K562 (cell line): Measurements from ENCODE around the gene LMNA. TPM values are rescaled to one million over a fixed set of nuclear protein-coding genes. Genes with fewer than 3 reads are reported as not detected.

Experiments used
- CHAMP1 ChIP-seq: fragments of 450-650 bp; IDR thresholded peaks from 2 replicates; pipeline ENCODE4 v1.6.1; 2016; ENCODE audit warnings: mild to moderate bottlenecking
- ETV1 ChIP-seq: fragments of 450-650 bp; conservative IDR thresholded peaks from 2 replicates; pipeline ENCODE4 v1.6.1; 2016; ENCODE audit warnings: missing genetic modification characterization, control low read depth, low read depth, missing compliant biosample characterization
- KHSRP ChIP-seq: fragments of 450-650 bp; IDR thresholded peaks from 2 replicates; pipeline ENCODE4 v1.6.1; 2017
- PML ChIP-seq: IDR thresholded peaks from 2 replicates; pipeline ENCODE4 v1.6.1; 2012; ENCODE audit warnings: low read length, inconsistent platforms
- PTRF ChIP-seq: fragments of 450-650 bp; IDR thresholded peaks from 2 replicates; pipeline ENCODE4 v1.6.1; 2016; ENCODE audit warnings: mild to moderate bottlenecking, missing genetic modification characterization, missing compliant biosample characterization
- RBM17 ChIP-seq: fragments of 200-400 bp; formaldehyde crosslinking; IDR thresholded peaks from 2 replicates; pipeline ENCODE4 v1.6.1; 2017; ENCODE audit warnings: low read depth, mild to moderate bottlenecking, low read length, borderline replicate concordance
- SFPQ ChIP-seq: fragments of 200-400 bp; formaldehyde crosslinking; IDR thresholded peaks from 2 replicates; pipeline ENCODE4 v1.6.1; 2017; ENCODE audit warnings: mild to moderate bottlenecking, low read depth, low read length, moderate library complexity
- TFAP4 ChIP-seq: sonication (generic); formaldehyde crosslinking; IDR thresholded peaks from 2 replicates; pipeline ENCODE4 v1.8.0; 2022; ENCODE audit warnings: missing genetic modification reagents, mild to moderate bottlenecking, moderate library complexity, borderline replicate concordance
- ZNF146 ChIP-seq: IDR thresholded peaks from one replicate; pipeline ENCODE4 v1.6.1; 2018; ENCODE audit warnings: missing compliant biosample characterization; ENCODE audit not compliant: unreplicated experiment
- ZNF561 ChIP-seq: fragments of 450-650 bp; formaldehyde crosslinking; conservative IDR thresholded peaks from 2 replicates; pipeline ENCODE4 v1.4.0; 2020; ENCODE audit warnings: mild to moderate bottlenecking, moderate library complexity
- ZNF639 ChIP-seq, 2 experiments: fragments of 200-800 bp in 1 of 2; sonication (Bioruptor generic) in 1 of 2; sonication (generic) in 1 of 2; formaldehyde crosslinking in 1 of 2; IDR thresholded peaks in 1 of 2; conservative IDR thresholded peaks in 1 of 2; 2 replicates each; pipeline versions ENCODE4 v1.5.0 to v1.6.1; 2016 to 2020; ENCODE audit warnings: missing compliant biosample characterization in 1 of 2, missing genetic modification characterization in 1 of 2, missing genetic modification reagents in 1 of 2
- polyA plus RNA-seq, 8 experiments: library from polyadenylated mRNA; depleted of rRNA in 4 of 8; stranded (reverse) in 5 of 8; unstranded in 3 of 8; fragments of >200 nt; fragmentation: Nextera tagmentation in 2 of 8; fragmentation: Illumina TruSeq in 1 of 8; extraction: Ambion mirVana in 2 of 8; extraction: Trizol in 1 of 8; gene quantifications; 2 replicates each; pipeline versions ENCODE4 v1.2.1 to v1.2.3, GENCODE V29; 2011 to 2014; ENCODE audit warnings: inconsistent platforms in 1 of 8, missing spikeins in 1 of 8
- total RNA-seq, 7 experiments: library from RNA; depleted of rRNA in 6 of 7; stranded (reverse); fragments of >200 nt in 6 of 7; fragmentation: Illumina TruSeq in 2 of 7; extraction: Trizol in 2 of 7; gene quantifications; 2 replicates each; pipeline versions ENCODE4 v1.2.1 to v1.2.3, GENCODE V29; 2011 to 2021; ENCODE audit warnings: low replicate concordance in 1 of 7
- TF ChIP-seq, protein P1 (sequence below): fragments of 450-650 bp; formaldehyde crosslinking; IDR thresholded peaks from 2 replicates; pipeline ENCODE4 v1.4.0; 2022; ENCODE audit warnings: missing genetic modification characterization
- TF ChIP-seq, protein P2 (sequence below), 2 experiments: fragments of 250-450 bp in 1 of 2; fragments of 450-650 bp in 1 of 2; sonication (Bioruptor Pico) in 1 of 2; IDR thresholded peaks; 2 replicates each; pipeline versions ENCODE4 v1.6.1 to v1.8.0; 2016 to 2021; ENCODE audit warnings: mild to moderate bottlenecking in 2 of 2, moderate library complexity in 2 of 2, missing compliant biosample characterization in 1 of 2, missing genetic modification characterization in 1 of 2
- TF ChIP-seq, protein P3 (sequence below): fragments of 250-450 bp; sonication (Bioruptor Pico); IDR thresholded peaks from 2 replicates; pipeline ENCODE4 v1.8.0; 2022; ENCODE audit warnings: inconsistent platforms

Gene LMNA
- total and polyA plus RNA-seq, 9 of the 15 experiments (the other 6 are each of a cell fraction or from before 2014, with no cell fraction given): 1.00 to 347 (median 88.2) TPM

GRCh38 chr1:156114101-156114918 lies at the start of gene LMNA (continued):
- TF ChIP-seq ZNF639 (CRISPR knock-in tag; conservative IDR thresholded peaks at IDR 0.05 in 1 of 2, IDR thresholded peaks at IDR 0.05 in 1 of 2) (no peak), SFPQ (no peak), CHAMP1 (no peak), ZNF561 (CRISPR knock-in tag) (no peak), RBM17 (no peak), KHSRP (0 out of 2 replicates have a peak, but pooled peaks have one; percentile 26), PML (0 out of 2 replicates have a peak, but pooled peaks have one; percentile 10), PTRF (tag) (no peak), TFAP4 (CRISPR knock-in tag) (peak; percentile 5; the same call in 1 of the 2 replicates), ETV1 (tag) (no peak), ZNF146 (no peak)
- TF ChIP-seq, protein P1, sequence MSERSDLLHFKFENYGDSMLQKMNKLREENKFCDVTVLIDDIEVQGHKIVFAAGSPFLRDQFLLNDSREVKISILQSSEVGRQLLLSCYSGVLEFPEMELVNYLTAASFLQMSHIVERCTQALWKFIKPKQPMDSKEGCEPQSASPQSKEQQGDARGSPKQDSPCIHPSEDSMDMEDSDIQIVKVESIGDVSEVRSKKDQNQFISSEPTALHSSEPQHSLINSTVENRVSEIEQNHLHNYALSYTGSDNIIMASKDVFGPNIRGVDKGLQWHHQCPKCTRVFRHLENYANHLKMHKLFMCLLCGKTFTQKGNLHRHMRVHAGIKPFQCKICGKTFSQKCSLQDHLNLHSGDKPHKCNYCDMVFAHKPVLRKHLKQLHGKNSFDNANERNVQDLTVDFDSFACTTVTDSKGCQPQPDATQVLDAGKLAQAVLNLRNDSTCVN: 0 out of 2 replicates have a peak, but pooled peaks have one; percentile 49
- TF ChIP-seq, protein P2, sequence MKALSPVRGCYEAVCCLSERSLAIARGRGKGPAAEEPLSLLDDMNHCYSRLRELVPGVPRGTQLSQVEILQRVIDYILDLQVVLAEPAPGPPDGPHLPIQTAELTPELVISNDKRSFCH (CRISPR knock-in tag; IDR thresholded peaks at IDR 0.05): no peak
- TF ChIP-seq, protein P2 (tag; IDR thresholded peaks at IDR 0.05): no peak
- TF ChIP-seq, protein P3, sequence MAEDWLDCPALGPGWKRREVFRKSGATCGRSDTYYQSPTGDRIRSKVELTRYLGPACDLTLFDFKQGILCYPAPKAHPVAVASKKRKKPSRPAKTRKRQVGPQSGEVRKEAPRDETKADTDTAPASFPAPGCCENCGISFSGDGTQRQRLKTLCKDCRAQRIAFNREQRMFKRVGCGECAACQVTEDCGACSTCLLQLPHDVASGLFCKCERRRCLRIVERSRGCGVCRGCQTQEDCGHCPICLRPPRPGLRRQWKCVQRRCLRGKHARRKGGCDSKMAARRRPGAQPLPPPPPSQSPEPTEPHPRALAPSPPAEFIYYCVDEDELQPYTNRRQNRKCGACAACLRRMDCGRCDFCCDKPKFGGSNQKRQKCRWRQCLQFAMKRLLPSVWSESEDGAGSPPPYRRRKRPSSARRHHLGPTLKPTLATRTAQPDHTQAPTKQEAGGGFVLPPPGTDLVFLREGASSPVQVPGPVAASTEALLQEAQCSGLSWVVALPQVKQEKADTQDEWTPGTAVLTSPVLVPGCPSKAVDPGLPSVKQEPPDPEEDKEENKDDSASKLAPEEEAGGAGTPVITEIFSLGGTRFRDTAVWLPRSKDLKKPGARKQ (CRISPR knock-in tag): no peak
